Endothelial cell of umbilical vein (primary cell): Measurements from ENCODE around the gene SYNGR1.

Experiments used
- CTCF ChIP-seq, 2 donors: IDR thresholded peaks; 1 replicate in 1 of 2; 2 replicates in 1 of 2; pipeline ENCODE4 v1.5.1; 2011; ENCODE audit warnings: low read length in 2 of 2, mild to moderate bottlenecking in 2 of 2, moderate library complexity in 2 of 2, control low read depth in 1 of 2, inconsistent platforms in 1 of 2, low read depth in 1 of 2; ENCODE audit not compliant: insufficient read depth in 1 of 2; ENCODE audit errors: extremely low read depth in 1 of 2
- EZH2 ChIP-seq: IDR thresholded peaks from 2 replicates; pipeline ENCODE4 v1.6.1; 2012; ENCODE audit warnings: borderline replicate concordance, low read depth, mild to moderate bottlenecking, moderate library complexity, low read length, inconsistent platforms; ENCODE audit not compliant: severe bottlenecking
- FOS ChIP-seq: IDR thresholded peaks from 2 replicates; pipeline ENCODE4 v1.6.1; 2011; ENCODE audit warnings: mild to moderate bottlenecking, low read length, moderate library complexity, borderline replicate concordance; ENCODE audit not compliant: insufficient read depth
- MAX ChIP-seq: IDR thresholded peaks from 2 replicates; pipeline ENCODE4 v1.6.1; 2011; ENCODE audit not compliant: insufficient read depth, insufficient read length
- MYC ChIP-seq: IDR thresholded peaks from one replicate; pipeline ENCODE4 v1.6.1; 2011; ENCODE audit warnings: mild to moderate bottlenecking, low read depth, low read length
- POLR2A ChIP-seq: IDR thresholded peaks from 2 replicates; pipeline ENCODE4 v1.6.1; 2012; ENCODE audit warnings: low read depth, mild to moderate bottlenecking, control low read depth, low read length
- POLR2AphosphoS5 ChIP-seq: IDR thresholded peaks from 2 replicates; pipeline ENCODE4 v1.6.1; 2012; ENCODE audit warnings: low read depth, mild to moderate bottlenecking, control low read depth, low read length, moderate library complexity; ENCODE audit not compliant: insufficient read depth

- TF ChIP-seq CTCF (IDR thresholded peaks at IDR 0.05; ENCODE audit: extremely low read depth in 1 of 2, insufficient read depth in 1 of 2, low read depth in 1 of 2, low read length in 2 of 2) = no peak
- TF ChIP-seq POLR2AphosphoS5 = no peak
- TF ChIP-seq POLR2A = no peak
- no peak for TF ChIP-seq FOS
- no peak for TF ChIP-seq MAX
- no peak for TF ChIP-seq MYC
- TF ChIP-seq EZH2 = no peak
Measured at GRCh38 chr22:39414377-39414776, 64.6 kb downstream of the SYNGR1 start.
